B cell (primary cell): Measurements from ENCODE around the gene VWA7.

ENCODE experiments used
- EZH2 ChIP-seq: IDR thresholded peaks from 2 replicates; pipeline ENCODE4 v1.6.1; 2012; ENCODE audit warnings: borderline replicate concordance, low read depth, mild to moderate bottlenecking, moderate library complexity, low read length; ENCODE audit not compliant: insufficient read depth, poor library complexity, severe bottlenecking
- TF ChIP-seq, protein P1 (sequence below): fragments of 200-600 bp; IDR thresholded peaks from one replicate; pipeline ENCODE4 v1.8.0; 2022; ENCODE audit warnings: antibody characterized with exemption, mild to moderate bottlenecking

DNA sequence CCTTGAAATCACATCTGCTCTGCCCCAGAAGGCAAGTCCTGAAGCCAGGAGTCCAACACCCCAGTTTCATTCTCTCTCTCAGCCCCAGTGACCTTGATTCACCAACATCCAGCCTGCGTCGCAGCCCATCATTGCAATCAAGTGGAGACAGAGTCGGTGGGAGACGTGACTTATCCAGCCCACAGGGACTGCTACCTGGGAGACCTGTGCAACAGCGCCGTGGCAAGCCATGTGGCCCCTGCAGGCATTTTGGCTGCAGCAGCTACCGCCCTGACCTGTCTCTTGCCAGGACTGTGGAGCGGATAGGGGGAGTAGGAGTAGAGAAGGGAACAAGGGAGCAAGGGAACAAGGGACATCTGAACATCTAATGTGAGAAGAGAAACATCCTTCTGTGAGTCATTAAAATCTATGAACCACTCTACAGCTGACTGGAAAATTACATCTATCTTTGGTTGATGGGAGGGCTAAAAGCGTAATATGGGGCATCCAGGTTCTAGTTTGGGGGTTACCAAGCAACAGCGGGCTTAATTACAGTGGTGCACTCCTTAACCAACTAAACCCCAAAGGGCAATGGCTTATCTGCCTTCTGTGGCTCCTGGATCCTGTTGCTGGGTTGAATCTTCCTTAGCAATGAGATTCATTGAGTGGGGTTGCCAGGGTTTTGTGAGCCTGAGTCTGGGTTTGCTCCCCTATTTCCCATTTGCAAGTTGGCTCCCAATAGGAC, 59.5 kb downstream of the VWA7 start:
- no peak for TF ChIP-seq EZH2
- TF ChIP-seq, protein P1, sequence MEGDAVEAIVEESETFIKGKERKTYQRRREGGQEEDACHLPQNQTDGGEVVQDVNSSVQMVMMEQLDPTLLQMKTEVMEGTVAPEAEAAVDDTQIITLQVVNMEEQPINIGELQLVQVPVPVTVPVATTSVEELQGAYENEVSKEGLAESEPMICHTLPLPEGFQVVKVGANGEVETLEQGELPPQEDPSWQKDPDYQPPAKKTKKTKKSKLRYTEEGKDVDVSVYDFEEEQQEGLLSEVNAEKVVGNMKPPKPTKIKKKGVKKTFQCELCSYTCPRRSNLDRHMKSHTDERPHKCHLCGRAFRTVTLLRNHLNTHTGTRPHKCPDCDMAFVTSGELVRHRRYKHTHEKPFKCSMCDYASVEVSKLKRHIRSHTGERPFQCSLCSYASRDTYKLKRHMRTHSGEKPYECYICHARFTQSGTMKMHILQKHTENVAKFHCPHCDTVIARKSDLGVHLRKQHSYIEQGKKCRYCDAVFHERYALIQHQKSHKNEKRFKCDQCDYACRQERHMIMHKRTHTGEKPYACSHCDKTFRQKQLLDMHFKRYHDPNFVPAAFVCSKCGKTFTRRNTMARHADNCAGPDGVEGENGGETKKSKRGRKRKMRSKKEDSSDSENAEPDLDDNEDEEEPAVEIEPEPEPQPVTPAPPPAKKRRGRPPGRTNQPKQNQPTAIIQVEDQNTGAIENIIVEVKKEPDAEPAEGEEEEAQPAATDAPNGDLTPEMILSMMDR, result no peak
